K562 (cell line): ENCODE results near the gene ITGBL1.

Source experiments
- CBFB ChIP-seq: sonication (generic); formaldehyde crosslinking; IDR thresholded peaks from 2 replicates; pipeline ENCODE4 v1.4.0; 2020; ENCODE audit warnings: mild to moderate bottlenecking, missing genetic modification reagents
- CTCF ChIP-seq, 3 experiments: IDR thresholded peaks in 2 of 3; conservative IDR thresholded peaks in 1 of 3; 2 replicates each; pipeline ENCODE4 v1.5.1; 2011 to 2012; ENCODE audit warnings: low read length in 3 of 3, mild to moderate bottlenecking in 3 of 3, control low read depth in 2 of 3, improper control_type of control experiment in 1 of 3, inconsistent platforms in 1 of 3, low read depth in 1 of 3, mixed read lengths in 1 of 3, moderate library complexity in 1 of 3; ENCODE audit not compliant: insufficient read depth in 2 of 3
- EZH2 ChIP-seq: IDR thresholded peaks from 2 replicates; pipeline ENCODE4 v1.6.1; 2012; ENCODE audit warnings: low read depth, mild to moderate bottlenecking, inconsistent platforms, low read length, borderline replicate concordance
- GABPB2 ChIP-seq: fragments of 250-450 bp; sonication (Bioruptor Pico); conservative IDR thresholded peaks from 2 replicates; pipeline ENCODE4 v1.5.1; 2021; ENCODE audit warnings: mild to moderate bottlenecking
- NR1H2 ChIP-seq: sonication (generic); formaldehyde crosslinking; IDR thresholded peaks from 2 replicates; pipeline ENCODE4 v1.4.0; 2020; ENCODE audit warnings: mild to moderate bottlenecking, missing genetic modification reagents
- NR2C2 ChIP-seq, 2 experiments: fragments of 200-800 bp in 1 of 2; sonication (Bioruptor generic) in 1 of 2; sonication (generic) in 1 of 2; formaldehyde crosslinking in 1 of 2; IDR thresholded peaks; 2 replicates each; pipeline versions ENCODE4 v1.6.1 to v1.8.0; 2016 to 2022; ENCODE audit warnings: mild to moderate bottlenecking in 1 of 2, missing compliant biosample characterization in 1 of 2, missing genetic modification characterization in 1 of 2, missing genetic modification reagents in 1 of 2
- NRF1 ChIP-seq, 2 experiments: fragments of 450-650 bp; IDR thresholded peaks in 1 of 2; conservative IDR thresholded peaks in 1 of 2; 2 replicates each; pipeline ENCODE4 v1.6.1; 2014; ENCODE audit warnings: mild to moderate bottlenecking in 2 of 2
- XRCC4 ChIP-seq: IDR thresholded peaks from one replicate; pipeline ENCODE4 v1.6.1; 2011; ENCODE audit not compliant: insufficient read depth, insufficient read length; ENCODE audit errors: extremely low read depth
- ZNF785 ChIP-seq: fragments of 250-450 bp; sonication (Bioruptor Pico); IDR thresholded peaks from 2 replicates; pipeline ENCODE4 v1.4.0; 2020; ENCODE audit warnings: mild to moderate bottlenecking

- no peak for TF ChIP-seq EZH2
- no peak for TF ChIP-seq NR1H2 (CRISPR knock-in tag)
- no peak for TF ChIP-seq ZNF785 (CRISPR knock-in tag)
- TF ChIP-seq NRF1 (conservative IDR thresholded peaks at IDR 0.05 in 1 of 2, IDR thresholded peaks at IDR 0.05 in 1 of 2): no peak
- no peak for TF ChIP-seq CBFB (CRISPR knock-in tag)
- no peak for TF ChIP-seq XRCC4
- TF ChIP-seq CTCF (IDR thresholded peaks at IDR 0.05 in 2 of 3, conservative IDR thresholded peaks at IDR 0.05 in 1 of 3; ENCODE audit: insufficient read depth in 2 of 3, low read depth in 1 of 3, low read length in 3 of 3): no peak
- no peak for TF ChIP-seq NR2C2 (CRISPR knock-in tag; IDR thresholded peaks at IDR 0.05)
- no peak for TF ChIP-seq NR2C2 (tag; IDR thresholded peaks at IDR 0.05)
- TF ChIP-seq GABPB2 (CRISPR knock-in tag): no peak
These were observed 208.2 kb downstream of the ITGBL1 start for GRCh38 chr13:101660711-101661110.
